Mesenchymal stem cell (in vitro differentiated cells and primary cell): Measurements from ENCODE around the gene POLR2E.
A peak's percentile ranks its signal among the peaks of the same experiment; 100 is the strongest.

Experiments
- DNase-seq: peaks from one replicate; pipeline ENCODE4 v3.0.0-alpha.2; 2013
- H2AFZ ChIP-seq: one replicate; pipeline ENCODE4 v1.6.1; 2013; ENCODE audit warnings: low read depth, mild to moderate bottlenecking, control low read depth, inconsistent platforms, low read length, moderate library complexity
- H2AK5ac ChIP-seq: 2 replicates; pipeline ENCODE4 v1.6.1; 2013; ENCODE audit warnings: low read length, moderate library complexity, mild to moderate bottlenecking, inconsistent platforms; ENCODE audit not compliant: severe bottlenecking
- H2BK120ac ChIP-seq: one replicate; pipeline ENCODE4 v1.6.1; 2013; ENCODE audit warnings: low read depth, mild to moderate bottlenecking, inconsistent platforms, low read length, moderate library complexity
- H2BK12ac ChIP-seq, 2 experiments: one replicate each; pipeline ENCODE4 v1.6.1; 2013; ENCODE audit warnings: inconsistent platforms in 2 of 2, low read length in 2 of 2, mild to moderate bottlenecking in 2 of 2, moderate library complexity in 2 of 2, control low read depth in 1 of 2
- H2BK15ac ChIP-seq: one replicate; pipeline ENCODE4 v1.6.1; 2013; ENCODE audit warnings: mild to moderate bottlenecking, low read depth, inconsistent platforms; ENCODE audit not compliant: poor library complexity, severe bottlenecking
- H2BK5ac ChIP-seq: 2 replicates; pipeline ENCODE4 v1.6.1; 2013; ENCODE audit warnings: low read depth, mild to moderate bottlenecking, low read length, control low read depth, inconsistent platforms; ENCODE audit not compliant: poor library complexity, severe bottlenecking
- H3K14ac ChIP-seq, 2 experiments: one replicate each; pipeline ENCODE4 v1.6.1; 2013; ENCODE audit warnings: inconsistent platforms in 2 of 2, low read length in 2 of 2, control low read depth in 1 of 2, mild to moderate bottlenecking in 1 of 2, moderate library complexity in 1 of 2
- H3K18ac ChIP-seq, 2 experiments: one replicate each; pipeline ENCODE4 v1.6.1; 2013; ENCODE audit warnings: inconsistent platforms in 2 of 2, low read length in 2 of 2, control low read depth in 1 of 2, low read depth in 1 of 2, mild to moderate bottlenecking in 1 of 2
- H3K23ac ChIP-seq, 2 experiments: one replicate each; pipeline ENCODE4 v1.6.1; 2013; ENCODE audit warnings: inconsistent platforms in 2 of 2, low read length in 2 of 2, mild to moderate bottlenecking in 2 of 2, moderate library complexity in 2 of 2, control low read depth in 1 of 2
- H3K27ac ChIP-seq: 2 replicates; pipeline ENCODE4 v1.5.1; 2013; ENCODE audit warnings: mild to moderate bottlenecking, moderate library complexity, low read length, control low read depth, inconsistent platforms; ENCODE audit not compliant: poor library complexity, severe bottlenecking
- H3K27me3 ChIP-seq, 2 experiments: 2 replicates each; pipeline versions ENCODE4 v1.6.1 to v1.7.0; 2013; ENCODE audit warnings: low read length in 2 of 2, mild to moderate bottlenecking in 2 of 2, moderate library complexity in 2 of 2, control low read depth in 1 of 2, inconsistent platforms in 1 of 2; ENCODE audit not compliant: control insufficient read depth in 1 of 2, insufficient read depth in 1 of 2
- H3K36me3 ChIP-seq, 2 experiments: 2 replicates each; pipeline versions ENCODE4 v1.6.1 to v1.7.0; 2013; ENCODE audit warnings: low read length in 2 of 2, control low read depth in 1 of 2, inconsistent platforms in 1 of 2, low read depth in 1 of 2, mild to moderate bottlenecking in 1 of 2; ENCODE audit not compliant: insufficient read depth in 2 of 2, control insufficient read depth in 1 of 2
- H3K4ac ChIP-seq, 2 experiments: one replicate each; pipeline ENCODE4 v1.6.1; 2013; ENCODE audit warnings: inconsistent platforms in 2 of 2, low read length in 2 of 2, mild to moderate bottlenecking in 2 of 2, moderate library complexity in 2 of 2, control low read depth in 1 of 2, low read depth in 1 of 2
- H3K4me1 ChIP-seq: 2 replicates; pipeline ENCODE4 v1.6.1; 2013; ENCODE audit warnings: low read depth, low read length, control low read depth; ENCODE audit not compliant: control insufficient read depth, insufficient read depth
- H3K4me2 ChIP-seq: 2 replicates; pipeline ENCODE4 v1.6.1; 2013; ENCODE audit warnings: low read length, mild to moderate bottlenecking, inconsistent platforms; ENCODE audit not compliant: poor library complexity, severe bottlenecking
- H3K4me3 ChIP-seq, 2 experiments: 2 replicates each; pipeline versions ENCODE4 v1.5.1 to v1.7.0; 2013; ENCODE audit warnings: low read length in 2 of 2, mild to moderate bottlenecking in 2 of 2, control low read depth in 1 of 2, low read depth in 1 of 2; ENCODE audit not compliant: insufficient read depth in 1 of 2
- H3K79me1 ChIP-seq: replicated peaks from 2 replicates; pipeline ENCODE4 v1.6.1; 2013; ENCODE audit warnings: mild to moderate bottlenecking, control low read depth, low read length, inconsistent platforms; ENCODE audit not compliant: poor library complexity, severe bottlenecking
- H3K9ac ChIP-seq: 2 replicates; pipeline ENCODE4 v1.7.0; 2013; ENCODE audit warnings: mild to moderate bottlenecking, low read length, moderate library complexity
- H3K9me3 ChIP-seq: 2 replicates; pipeline ENCODE4 v1.7.0; 2013; ENCODE audit warnings: mild to moderate bottlenecking, low read length; ENCODE audit not compliant: control insufficient read depth
- H4K8ac ChIP-seq: one replicate; pipeline ENCODE4 v1.6.1; 2013; ENCODE audit warnings: inconsistent platforms, mild to moderate bottlenecking, low read length, moderate library complexity
- H4K91ac ChIP-seq: one replicate; pipeline ENCODE4 v1.6.1; 2013; ENCODE audit warnings: mild to moderate bottlenecking, low read length, inconsistent platforms
- WGBS: methylation state at CpG from one replicate; pipeline ENCODE4 v1.1.7; 2013; ENCODE audit warnings: mixed read lengths; 5-methylcytosine and 5-hydroxymethylcytosine counted together

Gene POLR2E

DNA sequence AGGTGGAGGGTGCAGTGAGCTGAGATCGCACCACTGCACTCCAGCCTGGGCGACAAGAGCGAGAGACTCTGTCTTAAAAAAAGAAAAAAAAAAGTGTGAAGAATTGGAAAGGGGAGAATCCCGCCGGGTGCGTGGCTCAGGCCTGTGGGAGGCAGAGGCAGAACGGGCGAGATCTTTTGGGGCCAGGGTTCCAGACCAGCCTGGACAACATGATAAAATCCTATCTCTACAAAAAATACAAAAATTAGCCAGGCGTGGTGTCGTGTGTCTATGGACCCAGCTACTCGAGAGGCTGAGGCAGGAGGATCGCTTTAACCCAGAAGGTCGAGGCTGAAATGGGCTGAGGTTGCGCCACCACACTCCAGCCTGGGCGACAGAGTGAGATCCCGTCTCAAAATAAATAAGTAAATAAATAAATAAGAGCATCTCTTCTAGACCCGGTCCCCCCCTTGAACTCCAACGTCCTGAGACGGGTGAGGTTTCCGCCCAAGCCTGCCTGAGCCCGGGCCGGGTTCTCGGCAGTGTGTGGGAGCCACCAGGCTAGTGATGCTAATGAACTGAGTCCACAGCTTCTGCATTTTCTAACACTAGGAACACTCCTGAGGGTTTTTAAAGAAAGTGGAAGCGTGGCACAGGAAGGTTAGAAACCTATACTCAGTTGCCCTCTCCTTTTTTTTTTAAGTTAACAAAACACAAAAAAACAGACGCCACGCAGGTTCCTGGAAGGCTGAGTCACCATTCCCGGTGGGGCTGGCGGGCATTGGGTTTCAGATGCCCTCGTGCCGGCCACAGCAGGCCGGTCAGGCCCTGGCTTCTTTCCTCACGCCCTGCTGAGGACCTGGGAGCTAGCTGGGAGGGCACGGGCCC lies 30.7 kb upstream of the POLR2E start:
- no peak overlapping the region for H2BK15ac ChIP-seq
- H4K8ac ChIP-seq: no peak overlapping the region
- peak overlapping the region; percentile 15 for H3K9ac ChIP-seq
- no peak overlapping the region for H2BK120ac ChIP-seq
- no peak overlapping the region for H2BK5ac ChIP-seq
- no peak overlapping the region for H2BK12ac ChIP-seq
- no peaks in the 10 kb centered on the region for H3K27me3 ChIP-seq
- peaks cover 59% of the 10 kb centered on the region for H3K4me1 ChIP-seq
- H3K4me3 ChIP-seq: no peak overlapping the region
- no peak overlapping the region for H3K14ac ChIP-seq
- H3K4ac ChIP-seq: no peak overlapping the region
- peak overlapping the region; percentile 51 for H2AK5ac ChIP-seq
- no peak overlapping the region for H3K18ac ChIP-seq
- peak overlapping the region; percentile 77 for H3K27ac ChIP-seq
- H3K36me3 ChIP-seq: peaks cover 85% of the 10 kb centered on the region in 2 experiments
- H3K4me2 ChIP-seq: peak overlapping the region; percentile 31
- WGBS: 95% methylated on average over 25 of the region's 33 CpGs
- no peak overlapping the region for H4K91ac ChIP-seq
- no peak overlapping the region for H2AFZ ChIP-seq
- no peak overlapping the region for H3K23ac ChIP-seq
- no peaks in the 10 kb centered on the region for H3K9me3 ChIP-seq
- DNase-seq: no peak
- peaks cover 38% of the 10 kb centered on the region for H3K79me1 ChIP-seq

DNA sequence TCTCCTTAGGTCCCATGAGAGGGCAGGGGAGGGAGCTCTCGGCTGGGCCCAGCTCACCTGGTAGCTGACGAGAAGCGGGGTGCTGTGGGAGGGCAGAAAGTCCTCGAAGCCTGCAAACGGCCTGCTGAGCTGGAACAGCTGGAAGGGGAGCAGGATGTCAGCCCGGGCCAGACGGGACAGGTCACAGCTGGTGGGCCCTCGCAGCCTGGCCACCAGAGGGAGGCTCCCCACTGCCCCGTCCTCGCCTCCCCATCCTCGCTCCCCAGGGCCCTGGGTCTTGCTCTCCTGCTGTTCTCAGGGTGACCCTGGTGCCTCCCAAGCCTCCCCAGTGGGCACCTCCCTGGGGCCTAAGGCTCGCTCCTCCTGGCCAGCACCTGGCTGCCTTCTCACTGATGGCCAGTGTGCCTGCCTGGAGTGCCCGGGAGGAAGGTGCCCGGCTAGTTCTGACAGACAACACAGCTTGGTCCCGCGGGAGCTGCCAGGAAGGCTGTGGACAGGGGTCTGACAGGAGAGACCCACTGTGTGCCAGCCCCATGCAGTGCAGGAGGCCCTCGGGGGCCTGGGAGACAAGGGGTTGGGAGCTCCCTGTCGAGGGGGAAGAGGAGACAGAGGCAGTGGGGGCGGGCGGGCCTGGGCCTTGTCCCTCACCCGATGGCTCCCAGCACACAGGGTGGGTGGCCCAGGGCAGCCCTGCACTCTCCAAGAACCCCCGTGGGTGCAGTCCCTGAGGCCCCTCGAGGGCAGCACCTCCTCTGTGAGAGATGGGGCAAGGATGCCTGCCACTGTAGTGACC lies 28.9 kb upstream of the POLR2E start:
- no peak overlapping the region for H3K23ac ChIP-seq
- H3K4me3 ChIP-seq: no peak overlapping the region
- peak overlapping the region in 1 of 2 experiments; percentile 49 for H2BK12ac ChIP-seq
- no peak overlapping the region for H2AFZ ChIP-seq
- H3K9ac ChIP-seq: no peak overlapping the region
- H3K9me3 ChIP-seq: no peaks in the 10 kb centered on the region
- peaks cover 87 to 90% of the 10 kb centered on the region in 2 experiments for H3K36me3 ChIP-seq
- 95% methylated on average over 23 of the region's 23 CpGs for WGBS
- no peak overlapping the region for H4K91ac ChIP-seq
- no peaks in the 10 kb centered on the region for H3K27me3 ChIP-seq
- no peak overlapping the region for H3K14ac ChIP-seq
- no peak overlapping the region for H2BK15ac ChIP-seq
- H3K4me2 ChIP-seq: no peak overlapping the region
- no peak overlapping the region for H2BK5ac ChIP-seq
- H4K8ac ChIP-seq: peak overlapping the region; percentile 27
- H2BK120ac ChIP-seq: no peak overlapping the region
- H3K18ac ChIP-seq: no peak overlapping the region
- H3K79me1 ChIP-seq: peaks cover 47% of the 10 kb centered on the region
- H3K27ac ChIP-seq: no peak overlapping the region
- peaks cover 44% of the 10 kb centered on the region for H3K4me1 ChIP-seq
- H3K4ac ChIP-seq: no peak overlapping the region
- DNase-seq: no peak
- peak overlapping the region; percentile 45 for H2AK5ac ChIP-seq

DNA sequence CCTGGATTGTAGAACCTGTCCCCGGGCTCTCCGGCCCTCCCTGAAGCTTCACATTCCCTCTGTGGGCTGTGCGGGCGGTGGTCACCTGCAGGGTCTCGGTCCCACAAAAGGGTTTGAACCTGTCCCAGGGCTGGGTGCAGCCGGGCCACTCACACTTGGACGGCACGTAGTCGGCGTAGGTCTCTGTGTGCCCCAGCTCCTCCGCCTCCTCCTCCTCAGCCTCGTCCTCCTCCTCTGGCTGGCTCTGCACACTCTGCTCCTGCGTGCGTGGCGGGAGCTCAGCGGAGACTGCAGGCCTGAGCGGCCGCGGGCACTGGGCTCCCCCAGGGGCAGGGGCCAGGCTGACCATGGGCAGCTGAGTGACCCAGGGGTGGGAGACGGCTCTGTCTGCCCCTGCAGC lies 28.2 kb upstream of the POLR2E start:
- H3K36me3 ChIP-seq: peaks cover 94 to 97% of the 10 kb centered on the region in 2 experiments
- H3K9me3 ChIP-seq: no peaks in the 10 kb centered on the region
- H3K4me2 ChIP-seq: no peak overlapping the region
- H3K79me1 ChIP-seq: peaks cover 49% of the 10 kb centered on the region
- H2BK5ac ChIP-seq: no peak overlapping the region
- no peak overlapping the region for H3K27ac ChIP-seq
- H3K9ac ChIP-seq: no peak overlapping the region
- H3K27me3 ChIP-seq: no peaks in the 10 kb centered on the region
- DNase-seq: no peak
- no peak overlapping the region for H3K14ac ChIP-seq
- no peak overlapping the region for H2AFZ ChIP-seq
- H2BK120ac ChIP-seq: no peak overlapping the region
- peaks cover 41% of the 10 kb centered on the region for H3K4me1 ChIP-seq
- H3K23ac ChIP-seq: peak overlapping the region in 1 of 2 experiments; percentile 14
- no peak overlapping the region for H2AK5ac ChIP-seq
- no peak overlapping the region for H3K18ac ChIP-seq
- 98% methylated on average over 20 of the region's 20 CpGs for WGBS
- no peak overlapping the region for H3K4me3 ChIP-seq
- no peak overlapping the region for H4K8ac ChIP-seq
- H2BK12ac ChIP-seq: no peak overlapping the region
- no peak overlapping the region for H3K4ac ChIP-seq
- H2BK15ac ChIP-seq: no peak overlapping the region
- H4K91ac ChIP-seq: no peak overlapping the region

DNA sequence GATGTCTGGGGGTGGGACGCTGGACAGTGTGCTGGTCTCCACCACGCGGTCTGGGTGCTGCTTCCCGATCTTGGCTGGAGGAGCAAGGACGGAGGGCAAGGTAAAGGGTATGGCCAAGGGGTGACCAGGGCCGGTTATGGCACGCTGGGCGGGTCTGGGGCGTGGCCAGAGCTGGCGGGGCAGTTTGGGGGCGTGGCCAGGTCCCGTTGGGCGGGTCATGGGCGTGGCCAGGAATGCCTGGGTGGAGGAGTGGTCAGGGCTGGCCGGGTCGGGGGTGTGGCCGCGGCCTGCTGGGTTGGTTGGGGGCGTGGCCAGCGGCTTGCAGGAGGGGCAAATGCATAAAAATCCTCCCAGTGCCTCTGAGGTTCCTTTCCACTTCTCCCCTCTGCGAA lies 27.8 kb upstream of the POLR2E start:
- Histone ChIP-seq H3K14ac (no peak overlapping the region), H2BK120ac (no peak overlapping the region), H3K4ac (no peak overlapping the region), H2AK5ac (no peak overlapping the region), H3K27me3 (no peaks in the 10 kb centered on the region), H2BK15ac (no peak overlapping the region), H3K4me2 (no peak overlapping the region), H2AFZ (no peak overlapping the region), H3K27ac (no peak overlapping the region), H2BK5ac (no peak overlapping the region), H3K4me3 (no peak overlapping the region), H3K9me3 (no peaks in the 10 kb centered on the region), H2BK12ac (no peak overlapping the region), H4K91ac (peak overlapping the region; percentile 14), H3K79me1 (peaks cover 46% of the 10 kb centered on the region), H3K9ac (no peak overlapping the region), H3K18ac (no peak overlapping the region), H3K23ac (no peak overlapping the region), H4K8ac (peak overlapping the region; percentile 55), H3K36me3 (peaks cover 95 to 98% of the 10 kb centered on the region in 2 experiments), H3K4me1 (peaks cover 41% of the 10 kb centered on the region)
- peak; percentile 70 for DNase-seq
- 65% methylated on average over 17 of the region's 21 CpGs for WGBS
